Thoracic aorta (tissue), 2 donors: ENCODE results near the gene SEC61G. TPM values are rescaled to one million over a fixed set of nuclear protein-coding genes. Genes with fewer than 3 reads are reported as not detected.
A peak's percentile ranks its signal among the peaks of the same experiment; 100 is the strongest.

Source experiments
- ATAC-seq: fragments of 150-250 bp; one replicate; pipeline ENCODE4 v1.8.0; 2017; ENCODE audit warnings: low read depth; ENCODE audit not compliant: insufficient number of reproducible peaks, low FRiP score
- DNase-seq: peaks from one replicate; pipeline ENCODE4 v3.0.0-alpha.2; 2020; ENCODE audit warnings: low spot score
- H3K27ac ChIP-seq, 2 donors: fragments of 200-600 bp; sonication (generic); 1 replicate in 1 of 2; 2 replicates in 1 of 2; pipeline ENCODE4 v1.5.1; 2016; ENCODE audit warnings: mild to moderate bottlenecking in 2 of 2, moderate library complexity in 2 of 2
- H3K27me3 ChIP-seq: fragments of 200-600 bp; sonication (generic); replicated peaks from 2 replicates; pipeline ENCODE4 v1.6.0; 2016; ENCODE audit warnings: mild to moderate bottlenecking; ENCODE audit not compliant: insufficient read depth
- H3K36me3 ChIP-seq: fragments of 200-600 bp; sonication (generic); one replicate; pipeline ENCODE4 v1.5.1; 2016
- H3K4me1 ChIP-seq, 2 donors: fragments of 200-600 bp; sonication (generic); 1 replicate in 1 of 2; 2 replicates in 1 of 2; pipeline versions ENCODE4 v1.5.1 to v1.6.0; 2016; ENCODE audit warnings: low read depth in 2 of 2, mild to moderate bottlenecking in 1 of 2; ENCODE audit not compliant: control insufficient read depth in 1 of 2
- H3K4me3 ChIP-seq: fragments of 200-600 bp; sonication (generic); 2 replicates; pipeline ENCODE4 v1.5.1; 2016; ENCODE audit warnings: mild to moderate bottlenecking
- H3K9me3 ChIP-seq: fragments of 200-600 bp; sonication (generic); 2 replicates; pipeline ENCODE4 v1.5.1; 2016
- CTCF ChIP-seq: fragments of 200-600 bp; sonication (generic); IDR thresholded peaks from one replicate; pipeline ENCODE4 v1.5.1; 2019; ENCODE audit warnings: antibody characterized with exemption
- total RNA-seq, 2 donors: library from RNA; depleted of rRNA; stranded (reverse); fragments of >200 nt; gene quantifications; one replicate each; pipeline versions ENCODE4 v1.1.0 to v1.2.3, GENCODE V29; 2016

SEC61G gene
- total RNA-seq, 2 donors from 2014 or later = 224 to 376 TPM

GRCh38 chr7:54796853-54797252 is 37.8 kb upstream of the SEC61G start:
- Histone ChIP-seq H3K4me1 (no peaks in the 10 kb centered on the region), H3K4me3 (no peak overlapping the region), H3K9me3 (no peaks in the 10 kb centered on the region), H3K36me3 (no peaks in the 10 kb centered on the region), H3K27me3 (no peaks in the 10 kb centered on the region), H3K27ac (no peak overlapping the region)
- no peak for ATAC-seq
- DNase-seq = no peak
- no peak for TF ChIP-seq CTCF

GRCh38 chr7:54796150-54796549 is 37.1 kb upstream of the SEC61G start:
- no peak overlapping the region for H3K4me3 ChIP-seq
- H3K27me3 ChIP-seq = no peaks in the 10 kb centered on the region
- ATAC-seq (no peak), DNase-seq (no peak)
- H3K9me3 ChIP-seq = no peaks in the 10 kb centered on the region
- H3K36me3 ChIP-seq = no peaks in the 10 kb centered on the region
- no peak overlapping the region for H3K27ac ChIP-seq
- H3K4me1 ChIP-seq = no peaks in the 10 kb centered on the region
- TF ChIP-seq CTCF = no peak

- no peak for DNase-seq
- no peak for ATAC-seq
- H3K36me3 ChIP-seq = no peaks in the 10 kb centered on the region
- no peaks in the 10 kb centered on the region for H3K9me3 ChIP-seq
- H3K4me1 ChIP-seq = no peaks in the 10 kb centered on the region
- no peaks in the 10 kb centered on the region for H3K27me3 ChIP-seq
- no peak overlapping the region for H3K4me3 ChIP-seq
- no peak for TF ChIP-seq CTCF
- H3K27ac ChIP-seq = no peak overlapping the region
Measured at GRCh38 chr7:54792383-54792782, 33.4 kb upstream of the SEC61G start.

- no peaks in the 10 kb centered on the region for H3K27me3 ChIP-seq
- H3K4me3 ChIP-seq = no peak overlapping the region
- DNase-seq (no peak), ATAC-seq (no peak)
- no peaks in the 10 kb centered on the region for H3K36me3 ChIP-seq
- peak; percentile 64 for TF ChIP-seq CTCF
- no peaks in the 10 kb centered on the region for H3K9me3 ChIP-seq
- H3K27ac ChIP-seq = no peak overlapping the region
- no peaks in the 10 kb centered on the region for H3K4me1 ChIP-seq
Measured at GRCh38 chr7:54788664-54789063, 29.7 kb upstream of the SEC61G start.

GRCh38 chr7:54785261-54785660 is 26.2 kb upstream of the SEC61G start:
- DNase-seq = no peak
- Histone ChIP-seq H3K4me3 (no peak overlapping the region), H3K27ac (no peak overlapping the region), H3K27me3 (no peaks in the 10 kb centered on the region), H3K9me3 (no peaks in the 10 kb centered on the region), H3K36me3 (no peaks in the 10 kb centered on the region), H3K4me1 (no peaks in the 10 kb centered on the region)
- TF ChIP-seq CTCF = no peak
- ATAC-seq = no peak
